ENCODE data around the gene DCANP1.
A peak's percentile ranks its signal among the peaks of the same experiment; 100 is the strongest.

The DCANP1 gene

DNA sequence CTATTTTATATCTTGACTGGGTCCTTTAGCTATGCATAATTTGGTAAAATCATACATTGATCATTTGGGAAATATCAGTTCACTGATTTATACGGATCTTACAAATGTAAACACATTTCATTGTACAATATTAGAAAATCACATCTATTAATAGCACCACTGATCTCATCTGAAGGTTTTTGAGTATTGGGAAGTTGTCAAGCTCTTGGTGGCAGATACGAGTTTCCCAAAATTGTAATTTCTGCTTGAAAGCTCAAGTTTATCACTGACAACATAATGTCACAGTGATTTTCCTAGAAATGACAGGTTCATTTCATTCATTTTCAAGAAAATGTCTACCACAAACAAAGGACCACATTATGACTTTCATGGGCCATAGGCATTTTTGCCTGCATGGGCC lies 45.1 kb downstream of the DCANP1 start:
- peaks cover 15% of the 10 kb centered on the region for H3K36me3 Mint-ChIP-seq (ENCODE audit: low read depth)
- peaks cover 23% of the 10 kb centered on the region for H3K4me1 Mint-ChIP-seq (ENCODE audit: low read depth)
- H3K9me3 Mint-ChIP-seq = no peaks in the 10 kb centered on the region
- no peaks in the 10 kb centered on the region for H3K27me3 Mint-ChIP-seq
- H3K27ac Mint-ChIP-seq = no peak overlapping the region
- no peak overlapping the region for H3K4me3 Mint-ChIP-seq
- DNase-seq = no peak

- Mint-ChIP-seq H3K27me3 (no peaks in the 10 kb centered on the region), H3K4me3 (peak overlapping the region; percentile 87), H3K36me3 (ENCODE audit: low read depth) (peaks cover 27% of the 10 kb centered on the region), H3K9me3 (no peaks in the 10 kb centered on the region), H3K4me1 (ENCODE audit: low read depth) (peaks cover 34% of the 10 kb centered on the region), H3K27ac (no peak overlapping the region)
- no peak for DNase-seq
Measured at GRCh38 chr5:135400866-135401265, 46.3 kb downstream of the DCANP1 start.

- Mint-ChIP-seq H3K9me3 (no peaks in the 10 kb centered on the region), H3K4me3 (peak overlapping the region; percentile 87), H3K27me3 (no peaks in the 10 kb centered on the region), H3K4me1 (ENCODE audit: low read depth) (peaks cover 43% of the 10 kb centered on the region), H3K27ac (peak overlapping the region; percentile 96), H3K36me3 (ENCODE audit: low read depth) (peaks cover 34% of the 10 kb centered on the region)
- DNase-seq = no peak
Measured at GRCh38 chr5:135399794-135400542, 47.2 kb downstream of the DCANP1 start.

GRCh38 chr5:135398855-135399793 lies 48.0 kb downstream of the DCANP1 start, which contains the start of gene MACROH2A1:
Gene MACROH2A1 (minus strand): TSS chr5:135399231. CDS start chr5:135389093, 10,138 bp downstream.
- Mint-ChIP-seq H3K4me1 (ENCODE audit: low read depth) (peaks cover 52% of the 10 kb centered on the region), H3K27me3 (no peaks in the 10 kb centered on the region), H3K27ac (peak within 1 kb of the TSS; percentile 96), H3K9me3 (no peaks in the 10 kb centered on the region), H3K36me3 (ENCODE audit: low read depth) (peaks cover 43% of the 10 kb centered on the region), H3K4me3 (peak within 1 kb of the TSS; percentile 88)
- peak; percentile 90 for DNase-seq

DNA sequence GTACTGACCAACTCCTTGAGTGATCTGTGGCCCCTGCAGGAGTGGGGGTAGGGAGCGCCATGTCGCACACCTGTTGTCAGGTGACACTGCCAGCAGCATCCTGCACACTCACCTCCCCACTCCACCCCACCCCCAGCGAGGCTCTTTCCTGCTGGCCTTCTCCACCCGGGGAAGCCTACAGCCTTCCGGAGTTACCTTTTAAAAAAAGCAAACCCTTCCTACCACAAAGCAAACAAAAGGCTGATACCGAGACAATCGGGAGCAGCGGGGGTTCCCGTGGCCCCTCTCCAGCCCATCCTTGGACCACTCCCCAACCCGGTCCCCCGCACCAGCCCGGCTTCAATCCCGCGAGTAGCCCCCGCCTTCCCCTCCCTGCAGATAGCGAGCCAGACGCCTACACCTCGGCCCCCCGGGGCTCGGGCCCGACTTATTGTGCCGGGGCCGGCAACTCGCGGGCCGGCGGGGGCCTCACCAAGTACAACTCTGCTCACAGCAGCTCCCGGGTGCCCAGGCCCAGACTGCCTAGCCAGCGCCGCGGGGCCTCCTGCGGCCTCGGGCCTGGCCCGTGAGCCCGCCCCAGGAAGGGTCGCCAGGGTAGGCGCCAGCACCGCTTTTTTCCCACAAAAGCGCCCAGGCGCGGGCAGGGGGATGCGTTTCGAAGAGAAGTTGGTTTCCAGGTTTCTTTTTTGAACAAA lies 48.8 kb downstream of the DCANP1 start:
- Mint-ChIP-seq H3K27ac (peak overlapping the region; percentile 91), H3K9me3 (no peaks in the 10 kb centered on the region), H3K4me1 (ENCODE audit: low read depth) (peaks cover 60% of the 10 kb centered on the region)

GRCh38 chr5:135397084-135397483 lies 50.1 kb downstream of the DCANP1 start:
- Mint-ChIP-seq H3K27me3 (no peaks in the 10 kb centered on the region), H3K4me1 (ENCODE audit: low read depth) (peaks cover 72% of the 10 kb centered on the region), H3K9me3 (no peaks in the 10 kb centered on the region), H3K4me3 (peak overlapping the region; percentile 88), H3K36me3 (ENCODE audit: low read depth) (peaks cover 63% of the 10 kb centered on the region), H3K27ac (peak overlapping the region; percentile 78)
- no peak for DNase-seq

More for the DNA sequence above, 48.8 kb downstream of the DCANP1 start:
- Mint-ChIP-seq H3K27me3 (no peaks in the 10 kb centered on the region), H3K4me3 (peak overlapping the region; percentile 88), H3K36me3 (ENCODE audit: low read depth) (peaks cover 51% of the 10 kb centered on the region)
- peak; percentile 69 for DNase-seq

DNA sequence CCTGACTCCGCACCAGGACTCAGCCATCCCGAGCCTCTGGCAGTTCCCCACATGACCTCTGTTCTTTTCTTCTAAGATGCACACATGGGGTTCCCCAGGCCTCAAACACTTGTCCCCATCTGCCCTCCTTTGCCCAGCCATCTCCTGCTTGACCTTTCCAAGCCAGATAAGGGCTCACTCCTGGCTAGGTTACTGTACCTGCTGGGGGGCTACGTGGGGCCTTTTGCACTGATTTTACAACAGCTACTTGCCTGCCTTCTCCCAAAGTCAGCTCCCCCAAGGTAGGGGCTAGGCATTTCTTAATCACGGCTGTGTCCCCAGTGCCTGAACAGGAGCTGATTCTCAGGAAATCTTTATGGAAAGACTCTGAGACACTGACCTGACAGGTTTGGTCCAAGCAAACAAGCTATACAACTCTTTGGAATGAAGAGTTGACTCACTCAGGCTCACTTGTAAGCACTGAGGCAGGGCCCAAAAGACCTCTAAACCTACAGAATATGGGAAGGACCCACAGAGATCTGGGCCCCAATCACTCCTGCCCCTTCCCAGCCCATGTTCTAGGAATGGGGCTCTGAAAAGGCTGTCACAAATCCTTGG lies 50.6 kb downstream of the DCANP1 start:
- Mint-ChIP-seq H3K27ac (peak overlapping the region; percentile 28), H3K27me3 (no peaks in the 10 kb centered on the region), H3K4me1 (ENCODE audit: low read depth) (peaks cover 77% of the 10 kb centered on the region), H3K36me3 (ENCODE audit: low read depth) (peaks cover 68% of the 10 kb centered on the region), H3K9me3 (no peaks in the 10 kb centered on the region), H3K4me3 (peak overlapping the region; percentile 88)
- DNase-seq = no peak

DNA sequence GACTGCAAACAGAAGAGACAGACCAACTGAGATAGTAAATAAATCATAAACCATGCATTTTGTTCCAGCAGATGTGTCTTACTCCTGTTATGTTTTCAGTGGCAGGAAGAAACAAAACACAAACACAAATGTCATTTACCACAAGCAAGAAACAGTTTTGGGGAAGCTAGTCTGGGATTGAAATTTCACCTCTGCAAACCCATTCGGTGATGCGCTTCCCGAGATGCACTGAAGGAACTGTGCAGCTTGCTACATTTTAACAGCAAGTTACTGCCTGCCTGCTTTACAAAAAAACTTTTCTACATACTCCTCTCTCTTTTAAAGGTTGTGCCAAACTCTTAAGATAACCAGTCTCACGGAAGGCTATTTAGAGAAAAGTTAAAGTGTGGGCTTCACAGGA lies 51.3 kb downstream of the DCANP1 start:
- H3K27ac Mint-ChIP-seq = peak overlapping the region; percentile 6
- no peaks in the 10 kb centered on the region for H3K9me3 Mint-ChIP-seq
- H3K4me3 Mint-ChIP-seq = no peak overlapping the region
- no peak for DNase-seq
- H3K27me3 Mint-ChIP-seq = no peaks in the 10 kb centered on the region
- H3K36me3 Mint-ChIP-seq (ENCODE audit: low read depth) = peaks cover 72% of the 10 kb centered on the region
- H3K4me1 Mint-ChIP-seq (ENCODE audit: low read depth) = peaks cover 81% of the 10 kb centered on the region

GRCh38 chr5:135395451-135395850 lies 51.7 kb downstream of the DCANP1 start:
- H3K4me3 Mint-ChIP-seq = no peak overlapping the region
- H3K9me3 Mint-ChIP-seq = no peaks in the 10 kb centered on the region
- no peak for DNase-seq
- H3K27ac Mint-ChIP-seq = peak overlapping the region; percentile 6
- no peaks in the 10 kb centered on the region for H3K27me3 Mint-ChIP-seq
- peaks cover 75% of the 10 kb centered on the region for H3K36me3 Mint-ChIP-seq (ENCODE audit: low read depth)
- peaks cover 82% of the 10 kb centered on the region for H3K4me1 Mint-ChIP-seq (ENCODE audit: low read depth)

Data from activated T-cell treated with anti-CD3 and anti-CD28 coated beads, Interleukin-2, amount 50 U/mL, for 24 hours (primary cell).